DND-41 (cell line): Measurements from ENCODE around the gene RNPEPL1.

Experiments
- CTCF ChIP-seq: IDR thresholded peaks from 2 replicates; pipeline ENCODE4 v1.5.1; 2012; ENCODE audit warnings: borderline replicate concordance, low read length, moderate library complexity, mild to moderate bottlenecking; ENCODE audit not compliant: poor library complexity, severe bottlenecking; ENCODE audit errors: extremely low read depth
- EZH2 ChIP-seq: IDR thresholded peaks from 3 replicates; pipeline ENCODE4 v1.6.1; 2012; ENCODE audit warnings: borderline replicate concordance, low read depth, mild to moderate bottlenecking, moderate library complexity, low read length, inconsistent platforms; ENCODE audit not compliant: severe bottlenecking

GRCh38 chr2:240591226-240591625, 22.9 kb downstream of the RNPEPL1 start:
- TF ChIP-seq CTCF (no peak), EZH2 (no peak)
